ENCODE data around the gene CDAN1.

The CDAN1 gene

GRCh38 chr15:42732095-42732827 is 4.7 kb downstream of the CDAN1 start:
- no peak for DNase-seq

- DNase-seq: no peak
Observed at GRCh38 chr15:42731461-42731860, 5.5 kb downstream of the CDAN1 start.

- no peak for DNase-seq
Observed at GRCh38 chr15:42730536-42730935, 6.4 kb downstream of the CDAN1 start.

- no peak for DNase-seq
Observed at GRCh38 chr15:42730135-42730534, 6.8 kb downstream of the CDAN1 start.

- no peak for DNase-seq
Observed at GRCh38 chr15:42729409-42729808, 7.5 kb downstream of the CDAN1 start.

- no peak for DNase-seq
Observed at GRCh38 chr15:42728972-42729371, 8.0 kb downstream of the CDAN1 start.

- DNase-seq: no peak
Observed at GRCh38 chr15:42728560-42728959, 8.4 kb downstream of the CDAN1 start.

GRCh38 chr15:42727750-42728381 is 9.1 kb downstream of the CDAN1 start:
- no peak for DNase-seq

GRCh38 chr15:42726114-42726513 is 10.8 kb downstream of the CDAN1 start:
- DNase-seq: peak; percentile 60

- DNase-seq: no peak
Observed at GRCh38 chr15:42725331-42725903, 11.5 kb downstream of the CDAN1 start.

- no peak for DNase-seq
Observed at GRCh38 chr15:42724276-42724675, 12.7 kb downstream of the CDAN1 start.

GRCh38 chr15:42723068-42723467 is 13.9 kb downstream of the CDAN1 start:
- DNase-seq: no peak

GRCh38 chr15:42721916-42722315 is 15.0 kb downstream of the CDAN1 start:
- DNase-seq: no peak

GRCh38 chr15:42721016-42721415 is 15.9 kb downstream of the CDAN1 start:
- DNase-seq: no peak

GRCh38 chr15:42720071-42720470 is 16.9 kb downstream of the CDAN1 start:
- no peak for DNase-seq

GRCh38 chr15:42719043-42719442 is 17.9 kb downstream of the CDAN1 start:
- DNase-seq: no peak

GRCh38 chr15:42716626-42717025 is 20.3 kb downstream of the CDAN1 start:
- DNase-seq: no peak

- no peak for DNase-seq
Observed at GRCh38 chr15:42716125-42716524, 20.8 kb downstream of the CDAN1 start.

GRCh38 chr15:42712584-42712983 is 24.3 kb downstream of the CDAN1 start:
- no peak for DNase-seq

- no peak for DNase-seq
Observed at GRCh38 chr15:42711746-42712145, 25.2 kb downstream of the CDAN1 start.

- no peak for DNase-seq
Observed at GRCh38 chr15:42710662-42711061, 26.3 kb downstream of the CDAN1 start.

- no peak for DNase-seq
Observed at GRCh38 chr15:42707873-42708544, 28.9 kb downstream of the CDAN1 start.

GRCh38 chr15:42707068-42707467 is 29.9 kb downstream of the CDAN1 start:
- no peak for DNase-seq

- no peak for DNase-seq
Observed at GRCh38 chr15:42705336-42705735, 31.6 kb downstream of the CDAN1 start.

All from COR-L47 (cell line).